Mucosa of rectum (tissue), 2 donors: ENCODE measurements around the gene UBE2G1.
"Not testable (repeated sequence)": the region's sequence is repeated elsewhere in the genome, so short reads cannot be mapped to it uniquely, and the experiment has no call there.

Experiments
- H3K27ac ChIP-seq, 2 donors: one replicate each; pipeline ENCODE4 v1.7.0; 2013; ENCODE audit warnings: inconsistent platforms in 2 of 2, low read depth in 2 of 2, low read length in 2 of 2
- H3K27me3 ChIP-seq, 2 donors: one replicate each; pipeline ENCODE4 v1.7.0; 2013; ENCODE audit warnings: low read length in 2 of 2; ENCODE audit not compliant: control insufficient read depth in 2 of 2, insufficient read depth in 2 of 2
- H3K36me3 ChIP-seq, 2 donors: one replicate each; pipeline ENCODE4 v1.7.0; 2013; ENCODE audit warnings: low read length in 2 of 2; ENCODE audit not compliant: control insufficient read depth in 2 of 2, insufficient read depth in 2 of 2
- H3K4me1 ChIP-seq, 2 donors: one replicate each; pipeline ENCODE4 v1.7.0; 2013; ENCODE audit warnings: low read length in 2 of 2, mild to moderate bottlenecking in 1 of 2; ENCODE audit not compliant: control insufficient read depth in 2 of 2, insufficient read depth in 2 of 2
- H3K4me3 ChIP-seq, 2 donors: one replicate each; pipeline ENCODE4 v1.7.0; 2013; ENCODE audit warnings: low read length in 2 of 2
- H3K9ac ChIP-seq, 2 donors: one replicate each; pipeline ENCODE4 v1.7.0; 2013; ENCODE audit warnings: low read length in 2 of 2, low read depth in 1 of 2, mild to moderate bottlenecking in 1 of 2
- H3K9me3 ChIP-seq, 2 donors: one replicate each; pipeline ENCODE4 v1.7.0; 2013; ENCODE audit warnings: low read length in 2 of 2; ENCODE audit not compliant: control insufficient read depth in 2 of 2
- donor health status: healthy.
- donor health status: Normal muscosa, but diverticular disease.

UBE2G1 gene

DNA sequence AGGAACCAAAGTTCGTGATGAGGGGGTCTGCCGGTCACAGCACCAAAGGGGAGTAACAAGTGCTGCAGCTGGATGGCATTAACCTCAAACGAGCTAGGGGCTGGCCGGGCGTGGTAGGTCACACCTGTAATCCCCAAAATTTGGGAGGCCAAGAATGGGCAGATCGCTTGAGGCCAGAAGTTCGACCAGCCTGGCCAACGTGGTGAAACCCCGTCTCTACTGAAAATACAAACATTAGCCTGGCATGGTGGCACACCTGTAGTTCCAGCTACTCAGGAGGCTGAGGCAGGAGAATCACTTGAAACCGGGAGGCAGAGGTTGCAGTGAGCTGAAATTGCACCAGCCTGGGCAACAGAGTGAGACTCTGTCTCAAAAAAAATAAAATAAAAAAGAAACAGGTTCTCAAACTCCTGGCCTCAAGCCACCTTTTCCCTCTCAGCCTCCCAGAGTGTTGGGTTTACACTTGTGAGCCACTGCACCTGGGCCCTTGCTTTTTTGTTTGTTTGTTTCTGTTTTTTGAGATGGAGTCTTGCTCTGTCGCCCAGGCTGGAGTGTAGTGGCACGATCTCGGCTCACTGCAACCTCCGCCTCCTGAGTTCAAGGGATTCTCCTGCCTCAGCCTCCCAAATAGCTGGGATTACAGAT, 9.4 kb upstream of the UBE2G1 start:
- not testable (repeated sequence) for H3K4me3 ChIP-seq, H3K4me1 ChIP-seq, H3K9me3 ChIP-seq, H3K27me3 ChIP-seq, H3K9ac ChIP-seq, H3K36me3 ChIP-seq
- H3K27ac ChIP-seq, result peak overlapping the region in 1 of 2 donors; percentile 57

DNA sequence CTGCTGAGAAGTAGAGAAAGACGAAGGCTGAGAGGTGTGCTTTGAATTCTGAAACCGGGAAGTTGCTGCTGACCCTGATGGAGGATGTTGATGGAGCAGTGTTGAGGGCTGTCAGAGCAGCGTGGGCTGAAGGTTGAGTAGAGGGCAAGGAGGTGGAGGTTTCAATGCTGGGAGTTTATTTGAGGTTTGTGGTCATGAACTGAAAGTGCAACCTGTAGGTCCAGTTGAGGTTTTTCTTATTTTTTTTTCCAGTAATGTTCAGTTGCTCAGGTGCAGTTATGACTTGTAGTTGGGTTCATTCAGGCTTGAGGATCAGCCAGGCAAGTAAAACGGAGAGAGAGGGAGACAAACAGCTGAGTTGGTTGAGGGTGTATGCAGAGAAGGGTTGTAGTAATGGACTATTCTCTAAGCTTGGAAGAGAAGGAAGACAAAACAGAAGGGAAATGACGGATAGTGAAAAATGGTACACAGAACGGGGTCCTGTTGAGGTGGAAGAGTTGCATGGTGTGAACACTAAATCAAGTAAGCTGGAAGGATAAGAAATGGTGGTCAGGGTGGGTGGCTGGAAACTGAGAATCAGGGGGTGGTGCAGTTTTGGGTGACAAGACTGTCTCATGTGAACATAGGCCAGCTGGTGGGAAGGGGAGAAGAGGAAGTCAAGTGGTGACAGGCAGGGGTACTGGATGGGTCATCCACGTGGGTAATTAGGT, 8.7 kb upstream of the UBE2G1 start:
- H3K27ac ChIP-seq, result peak overlapping the region in 1 of 2 donors; percentile 57
- H3K36me3 ChIP-seq, result no peaks in the 10 kb centered on the region
- no peaks in the 10 kb centered on the region for H3K9me3 ChIP-seq
- no peak overlapping the region for H3K9ac ChIP-seq
- H3K4me3 ChIP-seq, result no peak overlapping the region
- no peaks in the 10 kb centered on the region for H3K27me3 ChIP-seq
- peaks cover 0 to 2% of the 10 kb centered on the region in 2 donors for H3K4me1 ChIP-seq

DNA sequence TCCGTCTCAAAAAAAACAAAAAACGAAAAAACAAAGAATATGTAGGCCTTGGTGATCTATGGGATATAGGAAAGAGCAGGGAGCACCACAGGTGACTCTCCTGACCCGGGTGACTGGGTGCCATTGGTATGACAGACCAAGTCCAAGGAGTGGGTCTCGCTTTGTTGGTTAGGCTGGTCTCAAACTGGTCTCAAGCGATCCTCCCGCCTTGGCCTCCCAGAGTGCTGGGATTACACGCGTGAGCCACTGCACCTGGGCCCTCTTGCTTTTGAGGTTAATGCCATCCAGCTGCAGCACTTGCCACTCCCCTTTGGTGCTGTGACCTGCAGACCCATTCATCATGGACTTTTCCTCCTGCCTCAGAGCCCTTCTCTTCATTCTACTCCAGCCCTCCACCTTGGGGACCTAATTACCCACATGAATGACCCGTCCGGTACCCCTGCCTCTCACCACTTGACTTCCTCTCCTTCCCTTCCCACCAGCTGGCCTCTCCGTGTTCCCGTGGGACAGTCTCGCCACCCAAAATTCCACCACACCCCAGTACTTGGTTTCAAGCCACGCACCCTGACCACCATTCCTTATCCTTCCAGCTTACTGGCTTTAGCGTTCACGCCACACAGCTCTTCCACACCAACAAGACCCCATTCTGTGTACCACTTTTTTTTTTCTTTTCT, 3.2 kb upstream of the UBE2G1 start:
- Histone ChIP-seq H3K9ac (no peak overlapping the region), H3K27me3 (no peaks in the 10 kb centered on the region), H3K27ac (no peak overlapping the region), H3K4me3 (no peak overlapping the region), H3K9me3 (no peaks in the 10 kb centered on the region), H3K4me1 (peaks cover 2 to 7% of the 10 kb centered on the region in 2 donors), H3K36me3 (no peaks in the 10 kb centered on the region)

DNA sequence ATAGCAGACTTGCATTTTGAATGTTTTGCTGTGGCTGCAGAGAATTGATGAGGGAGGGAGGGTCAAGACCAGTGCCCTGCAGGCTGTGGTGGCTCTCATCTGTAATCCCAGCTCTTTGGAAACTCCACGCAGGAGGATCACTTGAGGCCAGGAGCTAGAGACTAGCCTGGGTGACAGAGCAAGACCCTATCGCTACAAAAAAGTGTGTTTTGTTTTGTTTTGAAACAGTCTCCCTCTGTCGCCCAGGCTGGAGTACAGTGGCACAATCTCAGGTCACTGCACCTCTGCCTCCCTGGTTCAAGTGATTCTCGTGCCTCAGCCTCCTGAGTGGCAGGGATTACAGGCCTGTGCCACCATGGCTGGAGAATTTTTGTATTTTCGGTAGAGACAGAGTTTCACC, 1.9 kb upstream of the UBE2G1 start:
- H3K27ac ChIP-seq, result no peak overlapping the region
- H3K4me3 ChIP-seq, result no peak overlapping the region
- H3K36me3 ChIP-seq, result no peaks in the 10 kb centered on the region
- peaks cover 5 to 8% of the 10 kb centered on the region in 2 donors for H3K4me1 ChIP-seq
- no peak overlapping the region for H3K9ac ChIP-seq
- no peaks in the 10 kb centered on the region for H3K27me3 ChIP-seq
- H3K9me3 ChIP-seq, result no peaks in the 10 kb centered on the region

DNA sequence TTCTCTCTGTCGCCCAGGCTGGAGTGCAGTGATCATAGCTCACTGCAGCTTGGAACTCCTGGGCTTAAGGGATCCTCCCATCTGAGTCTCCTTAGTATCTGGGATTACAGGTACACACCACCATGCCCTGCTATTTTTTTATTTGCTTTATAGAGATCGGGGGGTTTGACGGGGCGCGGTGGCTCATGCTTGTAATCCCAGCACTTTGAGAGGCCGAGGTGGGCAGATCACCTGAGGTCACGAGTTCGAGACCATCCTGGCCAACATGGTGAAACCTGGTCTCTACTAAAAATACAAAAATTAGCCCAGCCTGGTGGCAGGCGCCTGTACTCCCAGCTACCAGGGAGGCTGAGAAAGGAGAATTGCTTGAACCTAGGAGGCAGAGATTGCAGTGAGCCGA, 702 bp upstream of the UBE2G1 start:
- Histone ChIP-seq H3K9ac (peak overlapping the region; percentile 44 to 60), H3K4me3 (peak overlapping the region; percentile 51 to 80)

DNA sequence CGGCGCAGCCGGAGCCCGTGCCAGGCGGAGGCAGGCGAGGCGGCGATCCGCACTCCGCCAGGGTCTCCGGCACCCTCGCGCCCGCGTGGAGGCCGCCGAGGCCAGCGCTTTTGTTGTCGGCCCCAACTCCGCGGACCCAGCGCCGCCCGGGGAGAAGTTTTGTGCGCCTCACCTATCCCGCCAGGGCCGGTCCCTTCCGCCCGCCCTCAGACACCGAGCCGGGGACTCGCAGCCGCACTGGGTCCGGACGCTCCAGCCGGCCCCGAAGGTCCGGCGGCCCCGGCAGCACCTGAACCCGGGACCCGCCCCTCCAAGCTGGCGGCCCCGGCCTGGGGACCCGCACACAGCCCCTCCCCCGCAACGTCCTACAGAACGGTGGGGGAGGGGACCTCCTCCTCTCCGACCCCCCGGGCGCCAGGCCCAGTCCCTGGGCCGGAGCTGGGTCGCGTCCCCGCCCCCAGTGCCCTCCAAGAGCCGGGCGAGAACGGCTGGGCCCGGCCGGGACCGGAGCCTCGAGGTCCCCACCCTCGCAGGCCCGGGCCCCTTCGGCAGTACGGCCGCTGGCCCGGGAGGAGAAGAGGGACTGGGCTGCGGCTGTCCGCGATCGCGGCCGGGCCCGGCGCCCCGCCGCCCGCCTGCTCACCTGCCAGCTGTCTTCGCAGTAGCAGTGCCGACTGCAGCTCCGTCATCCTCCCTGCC, 698 bp downstream of the UBE2G1 start:
- Histone ChIP-seq H3K9me3 (no peaks in the 10 kb centered on the region), H3K36me3 (no peaks in the 10 kb centered on the region), H3K4me3 (peak overlapping the region; percentile 73 to 83), H3K4me1 (peaks cover 5 to 10% of the 10 kb centered on the region in 2 donors), H3K27ac (peak overlapping the region; percentile 89 to 98), H3K27me3 (no peaks in the 10 kb centered on the region), H3K9ac (peak overlapping the region; percentile 84 to 93)

More for the DNA sequence above, 702 bp upstream of the UBE2G1 start:
- H3K27ac ChIP-seq, result peak overlapping the region; percentile 89 to 98
- H3K4me1 ChIP-seq, result peaks cover 5 to 10% of the 10 kb centered on the region in 2 donors
- H3K36me3 ChIP-seq, H3K27me3 ChIP-seq, H3K9me3 ChIP-seq: not testable (repeated sequence)

DNA sequence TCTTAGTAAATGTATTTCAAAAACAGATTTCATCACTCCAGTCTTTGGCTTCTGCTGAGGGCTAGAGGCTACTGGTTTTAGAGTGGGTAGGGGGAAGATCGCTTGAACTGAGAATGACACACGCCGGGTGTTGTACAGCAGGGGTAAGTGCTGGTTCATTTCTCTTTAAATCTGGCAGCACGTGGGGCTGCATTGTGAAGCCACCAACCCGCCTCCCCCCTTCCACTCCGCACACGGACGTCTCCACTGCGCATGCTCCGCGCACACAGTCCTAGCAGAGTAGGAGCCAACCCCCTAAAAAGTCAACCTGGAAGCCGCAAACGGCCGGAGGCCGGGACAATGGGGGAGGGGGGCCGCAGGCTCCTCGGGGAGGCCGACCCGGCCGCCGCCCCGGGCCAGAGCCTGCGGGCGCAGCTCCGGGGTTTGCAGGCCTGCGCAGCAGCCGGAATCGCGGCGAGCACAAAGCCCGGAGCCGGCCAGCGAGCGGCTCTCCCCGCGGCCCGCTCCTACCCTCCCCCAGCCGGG, 1.3 kb downstream of the UBE2G1 start:
- Histone ChIP-seq H3K27me3 (no peaks in the 10 kb centered on the region), H3K4me3 (peak overlapping the region; percentile 73 to 83), H3K36me3 (no peaks in the 10 kb centered on the region), H3K4me1 (peaks cover 5 to 8% of the 10 kb centered on the region in 2 donors), H3K9ac (peak overlapping the region; percentile 84 to 93), H3K27ac (peak overlapping the region; percentile 89 to 98), H3K9me3 (no peaks in the 10 kb centered on the region)

DNA sequence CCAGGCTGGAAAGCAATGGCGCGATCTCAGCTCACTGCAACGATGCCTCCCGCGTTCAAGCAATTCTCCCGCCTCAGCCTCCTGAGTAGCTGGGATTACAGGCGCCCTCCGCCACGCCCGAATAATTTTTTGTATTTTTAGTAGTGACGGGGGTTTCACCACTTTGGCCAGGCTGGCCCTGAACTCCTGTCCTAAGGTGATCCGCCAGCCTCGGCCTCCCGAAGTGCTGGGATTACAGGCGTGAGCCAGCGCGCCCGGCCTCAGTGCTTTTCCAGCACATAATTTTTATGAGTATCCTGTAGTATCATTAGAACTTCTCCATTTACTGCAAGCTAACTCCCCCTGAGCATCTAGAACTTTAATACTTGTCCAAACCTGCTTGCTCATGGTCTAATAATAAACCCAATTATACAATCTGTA, 1.8 kb downstream of the UBE2G1 start:
- Histone ChIP-seq H3K36me3 (no peaks in the 10 kb centered on the region), H3K9me3 (no peaks in the 10 kb centered on the region), H3K27me3 (no peaks in the 10 kb centered on the region), H3K9ac (peak overlapping the region; percentile 29 to 93), H3K4me3 (peak overlapping the region; percentile 73 to 83), H3K27ac (peak overlapping the region; percentile 31 to 98), H3K4me1 (peaks cover 5 to 8% of the 10 kb centered on the region in 2 donors)

DNA sequence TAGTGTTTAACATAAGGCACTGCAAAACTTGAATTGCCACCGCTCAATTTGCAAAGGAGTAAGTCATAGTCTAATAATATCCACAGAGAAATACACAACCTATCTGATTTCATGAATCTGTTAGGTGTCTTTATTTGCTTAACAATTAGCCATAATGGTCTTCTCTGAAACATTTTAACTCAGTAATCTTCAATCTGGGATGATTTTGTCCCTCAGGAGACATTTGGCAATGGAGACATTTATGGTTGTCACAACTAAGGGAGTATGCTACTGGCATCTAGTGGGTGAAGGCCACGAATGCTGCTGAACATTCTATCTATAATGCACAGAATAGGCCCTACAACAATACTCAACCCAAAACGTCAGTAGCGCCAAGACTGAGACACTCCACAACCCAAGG, 4.3 kb downstream of the UBE2G1 start:
- Histone ChIP-seq H3K9me3 (no peaks in the 10 kb centered on the region), H3K27me3 (no peaks in the 10 kb centered on the region), H3K36me3 (no peaks in the 10 kb centered on the region), H3K27ac (no peak overlapping the region), H3K9ac (no peak overlapping the region), H3K4me1 (peaks cover 5 to 8% of the 10 kb centered on the region in 2 donors), H3K4me3 (no peak overlapping the region)
